Stimulated activated CD4-positive, alpha-beta T cell treated with anti-CD3 and anti-CD28 coated beads, Interleukin-1b, Interleukin-23, amount 100 ng/mL, for 48 hours (primary cell): ENCODE results near the gene ARHGEF18.
"Not testable (repeated sequence)": the region's sequence is repeated elsewhere in the genome, so short reads cannot be mapped to it uniquely, and the experiment has no call there.

ENCODE experiments used
- DNase-seq: peaks from one replicate; pipeline ENCODE4 v3.0.0-alpha.2; 2020

The ARHGEF18 gene

GRCh38 chr19:7349231-7349591 lies 474 bp downstream of the ARHGEF18 start:
- DNase-seq, result no peak

- no peak for DNase-seq
Measured at GRCh38 chr19:7349961-7350711, 1.4 kb downstream of the ARHGEF18 start.

GRCh38 chr19:7351861-7352260 lies 3.1 kb downstream of the ARHGEF18 start:
- DNase-seq, result no peak

- DNase-seq, result no peak
Measured at GRCh38 chr19:7355151-7355820, 6.5 kb downstream of the ARHGEF18 start.

GRCh38 chr19:7355871-7356270 lies 7.1 kb downstream of the ARHGEF18 start:
- DNase-seq, result no peak

- no peak for DNase-seq
Measured at GRCh38 chr19:7356899-7357627, 8.3 kb downstream of the ARHGEF18 start.

- no peak for DNase-seq
Measured at GRCh38 chr19:7358102-7358597, 9.4 kb downstream of the ARHGEF18 start.

GRCh38 chr19:7360393-7360984 lies 11.8 kb downstream of the ARHGEF18 start:
- DNase-seq, result no peak

GRCh38 chr19:7363225-7363624 lies 14.5 kb downstream of the ARHGEF18 start:
- no peak for DNase-seq

- DNase-seq, result no peak
Measured at GRCh38 chr19:7366701-7367420, 18.1 kb downstream of the ARHGEF18 start.

- no peak for DNase-seq
Measured at GRCh38 chr19:7368456-7368855, 19.7 kb downstream of the ARHGEF18 start.

GRCh38 chr19:7368866-7369265 lies 20.1 kb downstream of the ARHGEF18 start:
- not testable (repeated sequence) for DNase-seq

- DNase-seq, result no peak
Measured at GRCh38 chr19:7370546-7370945, 21.8 kb downstream of the ARHGEF18 start.

- DNase-seq, result no peak
Measured at GRCh38 chr19:7371001-7371400, 22.3 kb downstream of the ARHGEF18 start.

- DNase-seq, result no peak
Measured at GRCh38 chr19:7372810-7373209, 24.1 kb downstream of the ARHGEF18 start.

- DNase-seq, result no peak
Measured at GRCh38 chr19:7373862-7374261, 25.1 kb downstream of the ARHGEF18 start.

GRCh38 chr19:7376151-7376852 lies 27.6 kb downstream of the ARHGEF18 start:
- no peak for DNase-seq

- DNase-seq, result no peak
Measured at GRCh38 chr19:7377196-7377595, 28.5 kb downstream of the ARHGEF18 start.

GRCh38 chr19:7381073-7381390 lies 32.3 kb downstream of the ARHGEF18 start:
- DNase-seq, result no peak

GRCh38 chr19:7382694-7383093 lies 34.0 kb downstream of the ARHGEF18 start:
- DNase-seq, result no peak

- DNase-seq, result no peak
Measured at GRCh38 chr19:7383284-7383683, 34.5 kb downstream of the ARHGEF18 start.

GRCh38 chr19:7385062-7385461 lies 36.3 kb downstream of the ARHGEF18 start:
- DNase-seq, result no peak
